D721Med (cell line): ENCODE results near the gene CCDC177.

Experiments used
- DNase-seq: peaks from one replicate; pipeline ENCODE4 v3.0.0; 2011; ENCODE audit warnings: low spot score; ENCODE audit not compliant: insufficient read length
- FAIRE-seq: peaks from 2 replicates; lab custom pipeline; 2011; peaks lifted over from hg19 to GRCh38; lab: Jason Lieb, UNC
- CTCF ChIP-seq: IDR thresholded peaks from 2 replicates; pipeline ENCODE4 v1.5.1; 2012; ENCODE audit warnings: mild to moderate bottlenecking, control low read depth; ENCODE audit not compliant: insufficient read depth; ENCODE audit errors: missing control alignments

The CCDC177 gene

GRCh38 chr14:69529563-69529962 lies 45.1 kb downstream of the CCDC177 start:
- DNase-seq, result no peak
- TF ChIP-seq CTCF, result no peak
- FAIRE-seq, result no peak

DNA sequence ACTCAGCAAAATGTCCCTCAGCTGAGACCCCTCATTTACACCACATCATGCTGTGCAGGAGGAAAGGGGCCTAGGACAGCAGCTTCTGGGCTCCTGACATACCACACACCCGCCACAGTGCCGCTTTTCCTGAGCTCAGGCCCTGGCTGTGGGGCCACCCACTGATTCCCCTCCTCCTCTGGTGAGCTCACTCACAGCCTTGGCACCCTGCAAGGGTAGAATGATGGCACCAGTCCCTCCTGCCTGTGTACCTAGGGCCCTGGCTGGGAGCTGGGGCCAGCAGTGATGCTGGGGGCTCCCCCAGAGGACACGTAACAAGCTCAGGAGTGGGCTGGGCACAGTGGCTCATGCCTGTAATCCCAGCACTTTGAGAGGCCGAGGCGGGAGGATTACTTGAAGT lies 45.7 kb downstream of the CCDC177 start:
- no peak for FAIRE-seq
- TF ChIP-seq CTCF, result no peak
- DNase-seq, result no peak

DNA sequence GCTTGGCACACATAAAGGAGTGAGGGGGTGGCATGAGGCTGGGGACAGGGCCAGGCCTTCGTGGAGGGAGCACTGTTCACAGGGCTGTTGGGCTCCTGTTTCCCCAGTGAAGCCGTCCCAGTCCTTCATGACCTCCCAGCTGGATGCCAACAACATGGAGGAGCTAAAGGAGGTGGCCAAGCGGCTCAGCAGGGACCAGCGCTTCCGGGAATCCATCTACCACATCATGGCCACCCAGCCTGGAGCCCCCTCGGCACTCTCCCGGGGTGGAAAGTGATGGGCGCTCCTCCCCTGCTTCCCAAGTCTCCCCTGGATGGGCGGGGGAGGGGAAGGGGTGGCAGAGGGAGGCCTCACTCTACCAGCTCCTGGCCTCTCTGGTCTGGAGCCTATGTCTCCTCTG lies 46.5 kb downstream of the CCDC177 start:
- no peak for FAIRE-seq
- no peak for TF ChIP-seq CTCF
- no peak for DNase-seq

- TF ChIP-seq CTCF, result no peak
- DNase-seq, result no peak
- no peak for FAIRE-seq
Measured at GRCh38 chr14:69527635-69528034, 47.0 kb downstream of the CCDC177 start.

DNA sequence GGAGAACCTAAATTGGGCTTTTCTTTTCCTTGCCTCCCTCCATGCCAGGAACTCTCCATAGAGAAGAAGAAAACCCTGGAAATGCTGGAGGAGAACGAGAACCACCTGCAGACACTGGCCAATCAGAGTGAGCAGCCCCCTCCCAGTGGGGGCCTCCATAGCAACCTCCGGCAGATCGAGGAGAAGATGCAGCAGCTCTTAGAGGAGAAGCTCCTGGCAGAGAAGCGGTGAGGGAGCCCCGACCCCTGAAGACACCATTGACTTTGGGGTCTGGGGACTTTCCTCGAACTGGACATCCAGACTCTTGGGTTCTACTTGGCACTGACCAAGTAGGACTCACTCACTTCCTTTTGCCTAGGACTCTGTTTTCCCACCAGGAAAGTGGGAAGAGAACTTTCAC lies 48.8 kb downstream of the CCDC177 start:
- DNase-seq, result no peak
- no peak for FAIRE-seq
- TF ChIP-seq CTCF, result no peak

- FAIRE-seq, result no peak
- no peak for DNase-seq
- TF ChIP-seq CTCF, result no peak
Measured at GRCh38 chr14:69522026-69522425, 52.6 kb downstream of the CCDC177 start.
